22Rv1 (cell line): ENCODE measurements around the gene MFSD6.

Experiments
- H3K27ac ChIP-seq: fragments of 450-650 bp; 2 replicates; pipeline ENCODE4 v1.5.1; 2017
- CTCF ChIP-seq: fragments of 450-650 bp; IDR thresholded peaks from 2 replicates; pipeline ENCODE4 v1.5.1; 2017; ENCODE audit warnings: mild to moderate bottlenecking
- ZFX ChIP-seq: fragments of 450-650 bp; IDR thresholded peaks from 2 replicates; pipeline ENCODE4 v1.6.1; 2017; ENCODE audit warnings: antibody characterized with exemption, borderline replicate concordance

Gene MFSD6

GRCh38 chr2:190447766-190448165 is 39.6 kb downstream of the MFSD6 start:
- TF ChIP-seq ZFX (no peak), CTCF (no peak)
- H3K27ac ChIP-seq, result no peak overlapping the region

- no peak for TF ChIP-seq ZFX
- no peak for TF ChIP-seq CTCF
- H3K27ac ChIP-seq, result no peak overlapping the region
These were observed 41.8 kb downstream of the MFSD6 start for GRCh38 chr2:190449925-190450324.

GRCh38 chr2:190450363-190450762 is 42.2 kb downstream of the MFSD6 start:
- TF ChIP-seq ZFX (no peak), CTCF (no peak)
- no peak overlapping the region for H3K27ac ChIP-seq

- TF ChIP-seq CTCF (no peak), ZFX (no peak)
- H3K27ac ChIP-seq, result no peak overlapping the region
These were observed 43.5 kb downstream of the MFSD6 start for GRCh38 chr2:190451561-190452176.

- TF ChIP-seq CTCF (no peak), ZFX (no peak)
- H3K27ac ChIP-seq, result no peak overlapping the region
These were observed 44.3 kb downstream of the MFSD6 start for GRCh38 chr2:190452433-190452832.

GRCh38 chr2:190454795-190455194 is 46.6 kb downstream of the MFSD6 start:
- no peak for TF ChIP-seq ZFX
- TF ChIP-seq CTCF, result no peak
- no peak overlapping the region for H3K27ac ChIP-seq

- no peak overlapping the region for H3K27ac ChIP-seq
- no peak for TF ChIP-seq CTCF
- no peak for TF ChIP-seq ZFX
These were observed 47.4 kb downstream of the MFSD6 start for GRCh38 chr2:190455358-190456095.
